T-helper 2 cell treated with Interferon-gamma antibody and Interleukin-4, amounts not matched to agents 5 μg/mL and 100 μg/mL, for 36 hours (primary cell): Measurements from ENCODE around the gene DCUN1D1.

Experiments used
- DNase-seq: peaks from one replicate; pipeline ENCODE4 v3.0.0; 2021; ENCODE audit warnings: low spot score
- H3K27ac Mint-ChIP-seq: one replicate; pipeline ENCODE4 v1.8.0; 2021; ENCODE audit warnings: mild to moderate bottlenecking, mixed read lengths
- H3K27me3 Mint-ChIP-seq: one replicate; pipeline ENCODE4 v1.8.0; 2021; ENCODE audit warnings: low read depth, mixed read lengths
- H3K36me3 Mint-ChIP-seq: one replicate; pipeline ENCODE4 v1.8.0; 2021; ENCODE audit warnings: low read depth, mixed read lengths
- H3K4me1 Mint-ChIP-seq: one replicate; pipeline ENCODE4 v1.8.0; 2021; ENCODE audit warnings: low read depth, mixed read lengths
- H3K4me3 Mint-ChIP-seq: one replicate; pipeline ENCODE4 v1.8.0; 2022; ENCODE audit warnings: mild to moderate bottlenecking, moderate library complexity, mixed read lengths
- H3K9me3 Mint-ChIP-seq: one replicate; pipeline ENCODE4 v1.8.0; 2021; ENCODE audit warnings: mixed read lengths

Gene DCUN1D1

GRCh38 chr3:182936918-182937285, 43.4 kb downstream of the DCUN1D1 start:
- Mint-ChIP-seq H3K27ac (no peak overlapping the region), H3K4me1 (peaks cover 21% of the 10 kb centered on the region), H3K36me3 (peaks cover 14% of the 10 kb centered on the region), H3K27me3 (no peaks in the 10 kb centered on the region), H3K4me3 (no peak overlapping the region), H3K9me3 (peaks cover 9% of the 10 kb centered on the region)
- DNase-seq: no peak

DNA sequence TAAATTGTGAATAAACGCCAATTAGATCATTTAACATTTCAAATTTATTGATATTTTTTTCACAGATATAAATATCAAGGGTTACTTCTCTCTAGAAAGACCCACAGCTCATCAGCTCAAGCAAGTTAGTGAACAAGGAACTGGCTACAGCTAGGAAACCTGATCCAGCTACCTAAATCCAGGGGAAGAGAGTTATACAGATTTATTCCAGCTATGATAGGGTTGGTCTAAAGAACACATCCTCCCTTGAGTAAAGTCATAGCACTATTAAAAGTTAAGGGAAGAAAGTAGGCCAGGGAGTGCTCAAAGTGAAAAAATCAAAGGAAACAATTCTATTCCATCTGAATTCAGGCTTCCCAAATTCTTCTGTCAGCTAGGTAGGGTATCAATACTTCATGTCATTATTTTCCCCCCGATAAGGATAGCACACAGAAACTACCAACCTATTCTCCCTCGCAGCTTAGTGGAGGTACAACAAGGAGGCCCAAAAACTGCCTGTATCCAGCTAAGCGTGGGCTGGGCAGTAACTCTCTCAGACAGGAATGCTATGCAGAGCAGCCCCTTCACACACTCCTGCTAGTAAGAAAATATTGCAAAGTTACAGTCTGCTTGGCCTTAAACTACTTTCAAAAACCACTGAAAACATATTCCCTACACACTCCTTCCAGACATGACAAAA, 44.0 kb downstream of the DCUN1D1 start:
- peaks cover 17% of the 10 kb centered on the region for H3K36me3 Mint-ChIP-seq
- H3K27me3 Mint-ChIP-seq: no peaks in the 10 kb centered on the region
- no peak overlapping the region for H3K4me3 Mint-ChIP-seq
- DNase-seq: no peak
- H3K9me3 Mint-ChIP-seq: peaks cover 9% of the 10 kb centered on the region
- peaks cover 21% of the 10 kb centered on the region for H3K4me1 Mint-ChIP-seq
- no peak overlapping the region for H3K27ac Mint-ChIP-seq

GRCh38 chr3:182935803-182936202, 44.5 kb downstream of the DCUN1D1 start:
- H3K27me3 Mint-ChIP-seq: no peaks in the 10 kb centered on the region
- H3K27ac Mint-ChIP-seq: no peak overlapping the region
- peaks cover 9% of the 10 kb centered on the region for H3K9me3 Mint-ChIP-seq
- H3K36me3 Mint-ChIP-seq: peaks cover 17% of the 10 kb centered on the region
- DNase-seq: no peak
- H3K4me1 Mint-ChIP-seq: peaks cover 19% of the 10 kb centered on the region
- no peak overlapping the region for H3K4me3 Mint-ChIP-seq

- Mint-ChIP-seq H3K27me3 (no peaks in the 10 kb centered on the region), H3K4me1 (peaks cover 4% of the 10 kb centered on the region), H3K4me3 (no peak overlapping the region), H3K27ac (no peak overlapping the region), H3K36me3 (peaks cover 39% of the 10 kb centered on the region), H3K9me3 (peaks cover 11% of the 10 kb centered on the region)
- no peak for DNase-seq
Observed at GRCh38 chr3:182925944-182926337, 54.4 kb downstream of the DCUN1D1 start.

DNA sequence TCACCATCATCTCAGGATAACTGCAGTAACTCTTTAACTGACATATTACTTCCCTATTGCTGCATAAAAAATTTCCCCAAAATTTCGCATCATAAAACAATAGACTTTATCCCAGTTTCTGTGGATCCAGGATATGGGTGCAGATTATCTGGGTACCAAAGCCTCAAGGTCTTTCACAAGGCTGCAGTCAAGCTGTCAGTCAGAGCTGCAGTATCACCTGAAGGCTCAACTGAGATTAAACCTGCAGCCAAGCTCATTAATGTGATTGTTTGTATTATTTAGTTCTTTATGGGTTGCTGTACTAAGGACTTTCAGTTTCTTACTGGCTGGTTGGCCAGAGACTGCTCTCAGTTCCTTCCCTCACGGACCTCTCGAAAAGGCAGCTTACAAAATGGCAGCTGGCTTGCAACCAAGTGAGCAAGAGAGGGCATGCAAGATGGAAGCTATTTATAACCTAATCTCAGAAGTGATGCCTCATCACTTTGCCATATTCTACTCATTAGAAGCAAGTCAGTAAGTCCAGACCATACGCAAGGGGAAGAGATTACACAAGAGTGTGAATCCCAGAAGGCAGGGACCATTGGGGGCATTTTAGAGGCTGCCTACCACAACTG, 54.9 kb downstream of the DCUN1D1 start:
- Mint-ChIP-seq H3K27me3 (no peaks in the 10 kb centered on the region), H3K27ac (no peak overlapping the region), H3K36me3 (peaks cover 44% of the 10 kb centered on the region), H3K4me1 (peaks cover 4% of the 10 kb centered on the region), H3K9me3 (peaks cover 11% of the 10 kb centered on the region), H3K4me3 (no peak overlapping the region)
- DNase-seq: no peak

DNA sequence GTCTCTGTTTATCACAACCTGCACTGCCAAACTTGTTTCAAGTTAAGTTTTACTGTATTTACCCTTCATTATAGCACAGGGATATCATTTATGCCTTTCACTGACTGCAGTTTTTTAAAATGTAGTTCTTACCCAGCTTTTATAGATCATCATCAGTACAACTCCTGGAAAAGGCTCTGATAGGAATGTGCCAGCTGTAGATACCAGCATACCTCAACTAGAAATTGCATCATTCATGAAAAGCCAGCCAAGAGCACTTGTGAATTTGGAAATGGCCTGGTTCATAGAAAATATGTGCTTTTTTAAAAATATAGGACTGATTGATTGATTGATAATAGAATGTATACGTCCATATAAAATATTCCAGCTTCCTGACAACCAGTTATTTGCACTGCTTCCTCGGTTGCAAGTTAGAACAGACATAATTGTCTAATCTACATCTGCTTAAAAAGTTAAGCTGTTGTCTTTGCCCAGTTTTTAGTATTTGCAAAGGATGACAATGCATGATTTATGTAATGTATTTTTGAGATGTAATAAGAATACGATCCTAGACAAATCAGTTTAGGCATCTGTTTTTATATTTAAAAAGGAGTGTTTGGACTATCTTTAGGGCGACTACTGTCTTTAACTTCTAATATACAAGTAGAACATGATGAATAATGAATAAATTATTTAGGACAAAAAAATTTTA, 58.5 kb downstream of the DCUN1D1 start:
- Mint-ChIP-seq H3K4me1 (no peaks in the 10 kb centered on the region), H3K27ac (no peak overlapping the region), H3K9me3 (peaks cover 6% of the 10 kb centered on the region), H3K4me3 (no peak overlapping the region), H3K36me3 (peaks cover 35% of the 10 kb centered on the region), H3K27me3 (no peaks in the 10 kb centered on the region)
- no peak for DNase-seq

DNA sequence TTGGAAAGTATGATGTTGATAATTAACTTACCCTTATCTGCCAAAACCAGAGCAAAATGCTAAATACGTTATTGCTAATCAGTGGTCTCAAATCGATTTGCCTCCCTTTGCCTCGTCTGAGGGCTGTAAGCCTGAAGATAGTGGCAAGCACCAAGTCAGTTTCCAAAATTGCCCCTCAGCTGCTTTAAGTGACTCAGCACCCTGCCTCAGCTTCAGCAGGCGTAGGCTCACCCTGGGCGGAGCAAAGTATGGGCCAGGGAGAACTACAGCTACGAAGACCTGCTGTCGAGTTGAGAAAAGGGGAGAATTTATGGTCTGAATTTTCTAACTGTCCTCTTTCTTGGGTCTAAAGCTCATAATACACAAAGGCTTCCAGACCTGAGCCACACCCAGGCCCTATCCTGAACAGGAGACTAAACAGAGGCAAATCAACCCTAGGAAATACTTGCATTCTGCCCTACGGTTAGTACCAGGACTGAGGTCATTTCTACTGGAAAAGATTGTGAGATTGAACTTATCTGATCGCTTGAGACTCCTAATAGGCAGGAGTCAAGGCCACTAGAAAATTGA, 59.7 kb downstream of the DCUN1D1 start:
- Mint-ChIP-seq H3K4me3 (no peak overlapping the region), H3K4me1 (peaks cover 3% of the 10 kb centered on the region), H3K27ac (no peak overlapping the region), H3K9me3 (no peaks in the 10 kb centered on the region), H3K36me3 (peaks cover 31% of the 10 kb centered on the region), H3K27me3 (no peaks in the 10 kb centered on the region)
- no peak for DNase-seq

GRCh38 chr3:182919866-182920357, 60.4 kb downstream of the DCUN1D1 start:
- Mint-ChIP-seq H3K4me1 (peaks cover 6% of the 10 kb centered on the region), H3K9me3 (no peaks in the 10 kb centered on the region), H3K36me3 (peaks cover 34% of the 10 kb centered on the region), H3K27me3 (no peaks in the 10 kb centered on the region), H3K27ac (no peak overlapping the region), H3K4me3 (no peak overlapping the region)
- no peak for DNase-seq

- Mint-ChIP-seq H3K9me3 (no peaks in the 10 kb centered on the region), H3K27me3 (no peaks in the 10 kb centered on the region), H3K27ac (no peak overlapping the region), H3K36me3 (peaks cover 39% of the 10 kb centered on the region), H3K4me1 (peaks cover 27% of the 10 kb centered on the region), H3K4me3 (no peak overlapping the region)
- no peak for DNase-seq
Observed at GRCh38 chr3:182917134-182917533, 63.2 kb downstream of the DCUN1D1 start.

DNA sequence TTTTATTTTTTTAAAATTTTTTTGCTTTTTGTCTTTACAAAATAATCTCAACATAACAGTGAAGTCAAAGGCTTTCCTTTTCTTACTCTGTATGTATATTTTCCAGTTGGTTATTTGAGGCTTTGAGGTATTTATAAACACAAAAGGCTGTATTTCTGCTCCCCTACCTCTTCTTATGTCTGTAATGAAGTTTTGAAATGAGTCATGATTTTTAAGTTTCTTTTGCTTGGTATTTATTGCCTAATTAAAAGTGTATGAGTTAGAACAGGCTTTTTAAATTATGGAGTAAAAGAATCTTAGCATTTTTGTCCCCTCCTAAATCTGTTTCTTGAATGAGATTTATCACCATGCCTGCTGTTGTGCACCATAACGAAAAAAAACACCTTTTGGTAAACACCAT, 66.0 kb downstream of the DCUN1D1 start:
- H3K27ac Mint-ChIP-seq: peak overlapping the region; percentile 79
- H3K4me3 Mint-ChIP-seq: peak overlapping the region; percentile 66
- no peaks in the 10 kb centered on the region for H3K27me3 Mint-ChIP-seq
- no peak for DNase-seq
- H3K36me3 Mint-ChIP-seq: peaks cover 40% of the 10 kb centered on the region
- no peaks in the 10 kb centered on the region for H3K9me3 Mint-ChIP-seq
- H3K4me1 Mint-ChIP-seq: peaks cover 50% of the 10 kb centered on the region

DNA sequence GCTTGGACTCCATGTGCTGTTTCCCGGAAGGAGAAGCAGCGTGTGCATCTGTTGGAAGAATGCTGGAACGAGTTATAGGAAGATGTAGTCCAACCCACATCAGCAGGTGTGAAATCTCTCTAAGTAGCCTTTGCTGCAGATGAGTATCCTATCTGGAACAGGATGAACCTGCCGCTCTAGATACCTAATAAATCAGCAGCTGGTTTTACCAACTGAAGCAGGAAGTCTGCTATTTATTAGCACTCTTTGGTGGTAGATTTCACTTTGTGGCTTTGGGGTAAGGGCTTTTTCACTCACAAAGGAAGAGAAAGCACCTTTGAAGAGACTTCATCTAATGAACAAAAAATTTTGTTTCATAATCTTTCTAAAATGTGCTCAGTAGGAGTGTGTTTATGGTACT, 66.4 kb downstream of the DCUN1D1 start:
- peak overlapping the region; percentile 71 for H3K4me3 Mint-ChIP-seq

DNA sequence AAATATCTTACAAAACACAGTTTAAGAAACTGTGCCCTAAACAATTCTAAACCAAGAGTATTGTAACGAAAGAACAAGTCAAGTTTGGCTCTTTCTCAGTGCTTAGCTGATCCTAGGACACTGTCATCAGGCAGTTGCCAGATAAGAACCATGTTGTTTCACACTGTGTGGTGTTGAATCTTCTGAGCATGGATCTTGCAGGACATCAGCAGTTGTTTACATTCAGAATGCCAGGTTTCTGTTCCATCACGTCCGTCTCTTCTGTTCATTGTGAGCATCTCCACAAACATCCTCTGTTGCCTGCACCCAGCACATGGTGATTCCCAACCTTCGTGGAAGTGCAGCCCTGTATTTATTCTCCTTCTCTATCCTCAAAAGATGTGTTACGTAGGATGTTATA, 67.9 kb downstream of the DCUN1D1 start:
- peaks cover 42% of the 10 kb centered on the region for H3K36me3 Mint-ChIP-seq

More for the DNA sequence above, 66.4 kb downstream of the DCUN1D1 start:
- H3K9me3 Mint-ChIP-seq: no peaks in the 10 kb centered on the region
- H3K4me1 Mint-ChIP-seq: peaks cover 53% of the 10 kb centered on the region
- no peaks in the 10 kb centered on the region for H3K27me3 Mint-ChIP-seq
- H3K27ac Mint-ChIP-seq: peak overlapping the region; percentile 79
- DNase-seq: no peak
- peaks cover 42% of the 10 kb centered on the region for H3K36me3 Mint-ChIP-seq

DNA sequence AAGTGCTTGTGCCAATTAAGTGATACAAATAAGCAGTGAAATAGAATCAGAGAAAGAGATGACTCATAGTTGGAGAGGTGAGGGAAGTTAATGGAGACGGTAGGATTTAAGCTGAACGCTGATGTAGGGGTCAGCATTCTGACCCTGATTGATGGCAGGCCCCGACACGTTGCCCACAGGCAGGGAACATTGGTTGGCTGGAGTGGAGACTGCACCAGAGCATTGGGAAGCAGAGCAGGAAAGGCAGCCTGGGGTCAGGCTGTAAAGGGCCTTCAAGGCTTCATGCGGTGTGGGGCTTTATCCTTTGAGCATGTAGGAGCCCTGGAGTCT, 68.6 kb downstream of the DCUN1D1 start:
- H3K27ac Mint-ChIP-seq: peak overlapping the region; percentile 53
- peaks cover 53% of the 10 kb centered on the region for H3K4me1 Mint-ChIP-seq
- peak overlapping the region; percentile 40 for H3K4me3 Mint-ChIP-seq

More for the DNA sequence above, 67.9 kb downstream of the DCUN1D1 start:
- no peak for DNase-seq
- Mint-ChIP-seq H3K4me3 (no peak overlapping the region), H3K9me3 (no peaks in the 10 kb centered on the region), H3K27ac (peak overlapping the region; percentile 62), H3K27me3 (no peaks in the 10 kb centered on the region), H3K4me1 (peaks cover 53% of the 10 kb centered on the region)

More for the DNA sequence above, 68.6 kb downstream of the DCUN1D1 start:
- H3K27me3 Mint-ChIP-seq: no peaks in the 10 kb centered on the region
- H3K9me3 Mint-ChIP-seq: no peaks in the 10 kb centered on the region
- no peak for DNase-seq
- H3K36me3 Mint-ChIP-seq: peaks cover 40% of the 10 kb centered on the region
